Gastroesophageal sphincter (tissue), 4 donors: ENCODE measurements around the gene FOXJ1. TPM values are rescaled to one million over a fixed set of nuclear protein-coding genes. Genes with fewer than 3 reads are reported as not detected.

Source experiments
- ATAC-seq: fragments of 150-250 bp; one replicate; pipeline ENCODE4 v1.9.1; 2016; ENCODE audit warnings: mild to moderate bottlenecking, moderate library complexity
- H3K27ac ChIP-seq, 4 donors: fragments of 200-600 bp; sonication (generic) in 3 of 4; 1 replicate in 3 of 4; 2 replicates in 1 of 4; pipeline ENCODE4 v1.5.1; 2016 to 2019
- H3K27me3 ChIP-seq: fragments of 200-600 bp; sonication (generic); one replicate; pipeline ENCODE4 v1.5.1; 2019
- H3K36me3 ChIP-seq, 2 donors: fragments of 200-600 bp; sonication (generic); one replicate each; pipeline ENCODE4 v1.5.1; 2019; ENCODE audit warnings: control low read depth in 1 of 2
- H3K4me1 ChIP-seq, 3 donors: fragments of 200-600 bp; sonication (generic); 1 replicate in 2 of 3; 2 replicates in 1 of 3; pipeline ENCODE4 v1.5.1; 2016 to 2019; ENCODE audit warnings: control low read depth in 2 of 3
- H3K4me3 ChIP-seq, 2 donors: fragments of 200-600 bp; sonication (generic); one replicate each; pipeline ENCODE4 v1.5.1; 2019; ENCODE audit warnings: mild to moderate bottlenecking in 1 of 2, moderate library complexity in 1 of 2
- H3K9me3 ChIP-seq, 3 donors: fragments of 200-600 bp; sonication (generic); one replicate each; pipeline ENCODE4 v1.5.1; 2017 to 2019; ENCODE audit warnings: control low read depth in 2 of 3
- EP300 ChIP-seq: sonication (generic); formaldehyde crosslinking; IDR thresholded peaks from one replicate; pipeline ENCODE4 v1.6.1; 2017; ENCODE audit warnings: antibody characterized with exemption, mild to moderate bottlenecking
- POLR2A ChIP-seq, 2 donors: fragments of 450-650 bp; IDR thresholded peaks; one replicate each; pipeline ENCODE4 v1.6.1; 2017; ENCODE audit warnings: antibody characterized with exemption in 2 of 2, mild to moderate bottlenecking in 2 of 2, moderate library complexity in 1 of 2
- POLR2AphosphoS5 ChIP-seq: sonication (generic); formaldehyde crosslinking; IDR thresholded peaks from one replicate; pipeline ENCODE4 v1.6.1; 2017; ENCODE audit warnings: antibody characterized with exemption
- WGBS, 2 donors: methylation state at CpG; one replicate each; pipeline ENCODE4 v1.1.5; 2018; ENCODE audit warnings: low coverage in 1 of 2; 5-methylcytosine and 5-hydroxymethylcytosine counted together
- total RNA-seq, 4 donors: library from RNA; depleted of rRNA; stranded (reverse); fragments of >200 nt; gene quantifications; one replicate each; pipeline ENCODE4 v1.1.0, GENCODE V29; 2016
- TF ChIP-seq, protein P1 (sequence below), 4 experiments: fragments of 200-600 bp in 2 of 4; fragments of 450-650 bp in 2 of 4; sonication (generic) in 1 of 4; IDR thresholded peaks; one replicate each; pipeline ENCODE4 v1.5.1; 2017 to 2019; ENCODE audit warnings: antibody characterized with exemption in 4 of 4, mild to moderate bottlenecking in 2 of 4, moderate library complexity in 2 of 4

FOXJ1 gene
- total RNA-seq, 4 donors from 2014 or later: not detected

DNA sequence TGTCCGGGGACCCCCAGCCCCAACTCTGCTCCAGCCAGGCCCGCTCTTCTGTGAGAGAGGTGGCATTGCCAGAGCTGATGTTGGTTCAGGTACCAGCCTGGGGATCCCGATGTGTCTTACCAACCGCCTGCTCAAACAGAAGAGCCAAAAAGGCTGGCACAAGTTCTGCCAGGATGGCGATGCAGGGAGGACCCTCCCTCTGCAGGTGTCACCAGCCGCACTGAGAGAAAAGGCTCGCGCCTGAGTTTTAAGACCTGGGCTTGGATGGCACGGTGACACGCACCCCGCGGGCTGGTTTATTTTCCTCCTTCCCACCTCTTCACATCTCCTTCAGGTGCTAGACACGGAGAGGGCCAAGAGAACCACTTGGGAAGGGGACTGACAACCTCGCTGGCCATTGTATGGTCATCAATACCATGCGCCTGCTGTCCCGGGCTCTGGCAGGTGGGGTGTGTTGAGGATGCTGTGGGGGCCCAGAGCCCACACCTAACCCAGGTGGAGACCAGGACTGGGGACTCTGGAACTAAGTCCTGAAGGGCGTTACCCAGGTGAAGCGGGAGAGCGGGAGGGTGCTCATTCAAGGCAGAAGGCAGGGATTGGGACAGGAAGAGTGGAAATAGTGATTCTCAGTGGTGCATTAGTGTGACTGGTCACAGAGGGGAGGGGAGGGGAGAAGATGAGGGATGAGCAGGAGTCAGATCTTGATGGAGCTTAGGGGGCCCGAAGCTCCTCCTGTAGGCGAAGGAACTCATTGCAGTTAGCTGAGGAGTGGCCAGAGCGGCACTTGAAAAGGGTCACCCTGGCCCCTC, 16.3 kb downstream of the FOXJ1 start:
- ATAC-seq: no peak
- WGBS, 2 donors: 76 to 80% methylated on average over 12 to 15 of the region's 22 CpGs
- peaks cover 0 to 12% (median 5%) of the 10 kb centered on the region in 3 donors for H3K4me1 ChIP-seq
- H3K27me3 ChIP-seq: peaks cover 11% of the 10 kb centered on the region
- TF ChIP-seq POLR2A (IDR thresholded peaks at IDR 0.05) (no peak), POLR2AphosphoS5 (no peak), EP300 (no peak)
- TF ChIP-seq, protein P1, sequence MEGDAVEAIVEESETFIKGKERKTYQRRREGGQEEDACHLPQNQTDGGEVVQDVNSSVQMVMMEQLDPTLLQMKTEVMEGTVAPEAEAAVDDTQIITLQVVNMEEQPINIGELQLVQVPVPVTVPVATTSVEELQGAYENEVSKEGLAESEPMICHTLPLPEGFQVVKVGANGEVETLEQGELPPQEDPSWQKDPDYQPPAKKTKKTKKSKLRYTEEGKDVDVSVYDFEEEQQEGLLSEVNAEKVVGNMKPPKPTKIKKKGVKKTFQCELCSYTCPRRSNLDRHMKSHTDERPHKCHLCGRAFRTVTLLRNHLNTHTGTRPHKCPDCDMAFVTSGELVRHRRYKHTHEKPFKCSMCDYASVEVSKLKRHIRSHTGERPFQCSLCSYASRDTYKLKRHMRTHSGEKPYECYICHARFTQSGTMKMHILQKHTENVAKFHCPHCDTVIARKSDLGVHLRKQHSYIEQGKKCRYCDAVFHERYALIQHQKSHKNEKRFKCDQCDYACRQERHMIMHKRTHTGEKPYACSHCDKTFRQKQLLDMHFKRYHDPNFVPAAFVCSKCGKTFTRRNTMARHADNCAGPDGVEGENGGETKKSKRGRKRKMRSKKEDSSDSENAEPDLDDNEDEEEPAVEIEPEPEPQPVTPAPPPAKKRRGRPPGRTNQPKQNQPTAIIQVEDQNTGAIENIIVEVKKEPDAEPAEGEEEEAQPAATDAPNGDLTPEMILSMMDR (IDR thresholded peaks at IDR 0.05): no peak
- no peaks in the 10 kb centered on the region for H3K9me3 ChIP-seq
- no peak overlapping the region for H3K27ac ChIP-seq
- H3K36me3 ChIP-seq: no peaks in the 10 kb centered on the region
- no peak overlapping the region for H3K4me3 ChIP-seq

- no peak for TF ChIP-seq POLR2A (IDR thresholded peaks at IDR 0.05)
- TF ChIP-seq, protein P1 (IDR thresholded peaks at IDR 0.05): no peak
- TF ChIP-seq EP300: no peak
- no peak for TF ChIP-seq POLR2AphosphoS5
- Histone ChIP-seq H3K27me3 (peaks cover 11% of the 10 kb centered on the region), H3K27ac (no peak overlapping the region), H3K9me3 (no peaks in the 10 kb centered on the region), H3K4me3 (no peak overlapping the region), H3K36me3 (no peaks in the 10 kb centered on the region), H3K4me1 (peaks cover 0 to 12% (median 5%) of the 10 kb centered on the region in 3 donors)
- ATAC-seq: no peak
- WGBS, 2 donors: no CpG with 5 or more reads among the region's 9 CpGs
Measured at GRCh38 chr17:76123749-76124581, 17.1 kb downstream of the FOXJ1 start.

GRCh38 chr17:76123191-76123499, 17.9 kb downstream of the FOXJ1 start:
- peaks cover 0 to 12% (median 5%) of the 10 kb centered on the region in 3 donors for H3K4me1 ChIP-seq
- no peak overlapping the region for H3K4me3 ChIP-seq
- no peaks in the 10 kb centered on the region for H3K9me3 ChIP-seq
- no peak for TF ChIP-seq POLR2AphosphoS5
- TF ChIP-seq, protein P1 (IDR thresholded peaks at IDR 0.05): no peak
- no peak for TF ChIP-seq EP300
- no peak overlapping the region for H3K27ac ChIP-seq
- 0 to 75% methylated on average over 1 to 5 of the region's 5 CpGs for WGBS, 2 donors
- peaks cover 11% of the 10 kb centered on the region for H3K27me3 ChIP-seq
- no peak for ATAC-seq
- no peaks in the 10 kb centered on the region for H3K36me3 ChIP-seq

DNA sequence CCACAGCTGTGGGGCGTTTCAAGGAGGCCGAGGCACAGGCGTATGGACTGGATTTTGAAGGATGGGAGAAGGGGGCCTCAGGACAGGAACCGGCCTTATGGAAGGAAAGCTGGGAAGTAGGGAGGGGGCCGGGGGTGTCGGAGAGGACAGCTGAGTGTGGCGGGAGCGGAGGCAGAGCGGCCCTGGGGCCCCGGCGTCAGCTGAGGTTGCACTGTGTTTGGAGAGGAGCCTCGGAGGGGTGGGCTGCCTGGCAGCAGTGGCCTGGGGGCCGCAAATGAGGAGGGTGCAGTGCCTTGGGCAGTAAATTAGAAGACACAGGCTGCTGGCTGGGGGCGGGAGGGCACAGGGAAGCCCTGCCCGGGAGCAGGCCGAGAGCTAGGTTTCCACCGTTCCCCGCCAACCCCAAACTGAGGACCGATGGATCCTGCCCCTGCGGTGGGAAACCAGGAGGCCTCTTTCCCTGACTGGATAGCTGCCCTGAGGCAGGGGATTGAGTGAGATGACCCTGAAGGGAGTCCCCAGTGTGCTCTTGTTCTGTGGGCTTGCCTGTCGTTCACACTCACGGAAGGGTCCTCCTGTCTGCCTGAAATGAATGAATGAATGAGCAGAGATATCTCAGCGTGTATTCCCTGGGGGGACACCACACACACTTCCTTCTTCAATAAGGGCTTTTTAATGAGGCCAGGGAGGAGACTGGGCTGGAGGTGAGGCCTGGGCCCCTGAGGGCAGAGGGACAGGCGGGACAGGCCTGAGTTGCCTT, 18.4 kb downstream of the FOXJ1 start:
- Histone ChIP-seq H3K36me3 (no peaks in the 10 kb centered on the region), H3K27ac (no peak overlapping the region), H3K4me1 (peaks cover 0 to 12% (median 5%) of the 10 kb centered on the region in 3 donors), H3K9me3 (no peaks in the 10 kb centered on the region), H3K4me3 (no peak overlapping the region), H3K27me3 (peaks cover 11% of the 10 kb centered on the region)
- WGBS, 2 donors: 93% methylated on average over 14 to 18 of the region's 24 CpGs
- no peak for ATAC-seq
- TF ChIP-seq POLR2AphosphoS5 (no peak), POLR2A (IDR thresholded peaks at IDR 0.05) (no peak), EP300 (no peak)
- TF ChIP-seq, protein P1 (IDR thresholded peaks at IDR 0.05): no peak
